Globus pallidus (tissue), 1 donor: ENCODE data around the gene CDKN3.

Experiments used
- DNase-seq: peaks from one replicate; pipeline ENCODE4 v3.0.0-alpha.2; 2015; ENCODE audit warnings: low spot score

The CDKN3 gene, protein sequence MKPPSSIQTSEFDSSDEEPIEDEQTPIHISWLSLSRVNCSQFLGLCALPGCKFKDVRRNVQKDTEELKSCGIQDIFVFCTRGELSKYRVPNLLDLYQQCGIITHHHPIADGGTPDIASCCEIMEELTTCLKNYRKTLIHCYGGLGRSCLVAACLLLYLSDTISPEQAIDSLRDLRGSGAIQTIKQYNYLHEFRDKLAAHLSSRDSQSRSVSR

DNA sequence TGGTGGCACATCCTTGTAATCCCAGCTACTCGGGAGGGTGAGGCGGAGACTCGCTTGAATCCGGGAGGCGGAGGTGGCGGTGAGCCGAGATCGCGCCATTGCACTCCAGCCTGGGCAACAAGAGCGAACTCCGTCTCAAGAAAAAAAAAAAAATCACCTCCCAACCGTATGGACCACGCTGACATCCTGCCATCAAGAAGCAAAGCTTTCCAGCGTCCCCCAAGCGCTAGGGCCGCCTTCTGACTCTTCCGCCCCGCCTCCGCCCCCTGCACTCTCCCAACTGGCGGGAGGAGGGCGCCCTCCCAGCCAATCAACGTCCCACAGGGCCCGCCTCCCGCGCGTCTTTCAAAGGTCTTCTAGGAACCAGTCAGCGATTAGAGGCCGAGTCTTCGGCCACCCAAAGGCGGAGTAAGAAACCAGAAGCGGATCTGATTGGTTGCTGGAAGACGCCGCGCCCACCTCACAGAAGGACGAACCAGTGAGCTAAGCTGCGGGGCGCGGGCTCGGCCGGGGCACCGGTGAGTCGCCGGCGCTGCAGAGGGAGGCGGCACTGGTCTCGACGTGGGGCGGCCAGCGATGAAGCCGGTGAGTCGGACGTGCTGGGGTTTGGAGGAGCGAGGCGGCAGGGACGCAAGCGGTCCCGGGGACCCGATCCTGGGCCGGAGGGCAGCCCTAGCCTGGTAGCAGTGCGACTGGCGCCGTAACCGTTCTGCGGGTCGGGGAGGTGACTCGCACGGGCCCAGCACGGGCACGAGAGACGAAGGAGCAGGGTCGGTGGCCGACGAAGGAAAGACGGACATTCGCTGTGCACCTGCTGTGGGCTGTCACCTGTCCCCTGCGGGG is at the start of gene CDKN3:
CDKN3 (plus strand) TSS at position 515 of the 843 bp plus-strand sequence; CDS start at position 577, 62 bp downstream.
- peak; percentile 98 for DNase-seq

DNA sequence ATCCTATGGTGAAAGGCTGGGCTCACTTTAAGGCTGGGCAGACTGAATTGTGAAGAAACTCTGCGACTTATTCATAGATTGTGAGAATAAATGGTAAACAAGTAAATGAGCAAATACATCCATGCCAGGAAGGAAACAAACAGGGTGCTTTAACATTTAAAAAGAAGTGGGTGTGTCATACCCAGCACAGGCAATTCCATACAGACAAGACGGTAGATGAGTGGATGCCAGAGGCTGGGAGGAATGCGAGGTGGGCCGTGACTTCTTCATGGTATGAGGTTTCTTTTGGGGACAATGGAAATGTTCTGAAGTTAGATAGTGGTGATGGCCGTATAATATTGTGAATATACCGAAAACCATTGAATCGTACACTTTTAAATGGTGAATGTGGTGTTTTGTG is 49.8 kb upstream of the CDKN3 start:
- DNase-seq: no peak

DNA sequence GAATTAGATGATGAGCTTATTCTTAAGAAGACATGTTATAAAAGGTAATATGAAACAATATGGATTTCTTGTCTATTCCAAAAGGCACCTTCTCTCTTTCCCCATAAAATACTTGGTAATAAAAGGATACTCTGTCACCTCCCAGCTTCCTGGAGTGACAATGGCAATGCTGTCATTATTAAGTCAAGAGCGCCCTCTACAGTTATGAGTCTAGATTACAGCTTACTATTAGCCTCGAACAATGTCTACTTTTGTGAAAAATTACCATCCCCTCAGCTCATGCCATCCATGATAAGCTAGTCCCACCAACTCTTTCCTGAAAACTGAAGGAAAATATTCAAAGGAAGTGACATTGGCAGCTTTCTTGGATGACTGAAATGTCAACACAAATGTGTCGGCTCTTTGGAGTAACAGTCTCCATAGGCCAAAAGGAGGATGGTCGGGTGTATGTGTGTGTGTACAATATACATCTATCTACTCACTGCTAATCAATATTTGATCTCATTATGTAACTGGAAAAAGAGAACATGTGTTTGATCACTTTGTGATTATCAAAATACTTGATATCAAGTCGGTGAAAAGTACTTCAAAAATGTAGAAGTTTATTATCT is 48.7 kb upstream of the CDKN3 start:
- DNase-seq: peak; percentile 69

DNA sequence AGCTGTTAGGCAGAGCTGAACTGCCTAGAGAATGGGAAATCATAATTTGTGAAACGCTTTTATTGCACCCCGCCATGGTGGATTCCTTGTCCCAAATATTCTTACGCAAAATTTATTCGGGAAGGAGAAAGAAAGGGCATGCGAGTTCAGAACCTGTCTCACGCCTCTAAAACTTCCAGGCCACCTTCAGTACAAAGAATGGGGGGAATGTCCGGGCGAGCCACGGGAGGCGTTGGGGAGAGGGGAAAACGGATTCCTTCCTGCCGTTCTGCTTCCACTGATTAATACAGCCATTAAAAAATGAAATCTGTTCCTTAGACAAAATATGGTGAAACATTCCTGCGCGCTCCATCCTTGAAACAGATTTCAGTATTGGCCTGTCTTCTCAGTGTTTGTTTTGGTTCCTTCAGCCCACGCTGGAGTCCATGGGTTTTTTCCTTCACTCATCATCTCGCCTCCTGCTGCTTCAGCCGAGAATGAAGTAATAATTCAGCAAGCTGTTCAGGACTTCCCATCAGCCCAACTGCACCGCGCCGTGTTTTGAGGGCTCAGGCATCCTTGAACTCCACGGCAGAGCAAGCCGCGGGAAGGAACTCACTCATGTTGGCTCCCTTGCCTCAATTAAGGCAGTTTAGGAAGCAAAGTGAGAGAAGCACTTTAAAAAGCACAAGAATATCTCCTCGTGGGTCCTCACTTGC is 47.7 kb upstream of the CDKN3 start:
- no peak for DNase-seq

DNA sequence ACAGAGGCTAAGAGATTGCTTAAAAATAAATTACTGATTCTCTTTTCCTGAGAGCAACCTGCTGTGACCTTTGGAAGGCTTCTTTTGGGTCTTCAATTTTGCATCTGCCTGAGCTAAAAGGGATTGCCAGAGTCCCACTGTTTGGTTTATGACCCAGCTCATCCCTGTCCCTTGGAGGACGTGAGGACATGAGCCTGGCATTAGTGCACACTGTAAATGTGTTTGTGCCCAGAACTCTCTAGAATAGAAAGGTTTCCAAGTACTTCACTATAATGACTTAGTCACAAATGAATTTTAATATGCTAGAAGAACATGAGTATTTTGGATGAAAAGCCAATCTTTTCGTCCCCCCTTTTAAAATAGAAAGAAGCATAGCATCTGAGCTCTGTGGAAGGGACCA is 47.1 kb upstream of the CDKN3 start:
- no peak for DNase-seq

DNA sequence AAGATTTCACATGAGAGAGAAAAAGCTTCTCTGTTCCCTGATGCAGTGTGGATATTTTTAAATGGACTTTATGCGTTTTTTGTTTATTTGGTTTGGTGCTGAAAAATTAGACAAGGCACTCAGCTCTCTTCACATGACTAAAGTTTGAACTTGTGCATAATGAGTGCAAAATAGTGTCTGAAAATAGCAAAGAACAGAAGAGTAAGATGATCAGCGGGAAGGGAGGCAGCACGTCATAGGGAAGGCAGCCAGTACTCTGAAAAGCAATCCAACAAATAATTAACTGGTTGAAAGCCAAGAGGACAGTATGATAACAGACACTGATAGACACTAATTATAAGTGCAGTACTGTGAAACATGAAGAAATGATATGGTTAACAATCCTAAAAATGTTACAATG is 46.6 kb upstream of the CDKN3 start:
- no peak for DNase-seq

DNA sequence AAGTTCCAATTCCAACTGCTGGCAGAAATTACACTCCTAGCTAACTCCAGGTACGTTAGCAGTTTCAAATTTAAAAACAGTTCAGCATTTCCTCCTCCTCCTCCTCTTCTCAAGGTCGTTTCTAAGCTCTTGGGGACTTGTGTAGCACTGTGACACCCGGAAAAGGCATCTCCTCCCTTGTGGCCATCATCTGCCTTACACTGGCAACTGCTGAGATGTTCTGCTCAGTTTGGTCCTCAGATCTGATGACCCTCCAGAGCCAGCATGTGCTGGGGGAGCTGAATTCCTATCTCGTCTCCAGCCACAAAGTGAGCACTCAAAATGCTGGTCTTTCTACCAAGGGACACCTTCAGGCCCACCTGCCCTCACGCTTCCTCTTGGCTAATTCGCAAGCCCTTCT is 43.5 kb upstream of the CDKN3 start:
- no peak for DNase-seq

DNA sequence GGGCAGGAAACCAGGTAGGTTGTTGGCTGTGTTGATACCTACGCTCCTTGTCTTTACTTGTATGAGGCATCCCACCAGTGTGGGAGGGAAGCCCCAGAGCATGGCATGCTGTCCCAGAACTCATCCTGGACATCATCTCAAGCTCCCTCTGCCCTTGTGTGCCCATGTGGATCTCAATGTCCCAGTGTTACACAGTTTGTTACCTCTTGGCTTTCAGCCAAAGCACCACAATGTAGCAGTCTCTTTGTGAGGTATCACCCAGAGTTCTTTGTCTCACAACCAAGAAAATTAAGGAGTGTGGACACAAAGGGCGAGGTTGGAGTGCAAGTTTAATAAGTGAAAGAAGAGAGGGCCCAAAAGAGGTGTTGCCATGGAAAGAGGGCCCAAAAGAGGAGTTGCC is 43.1 kb upstream of the CDKN3 start:
- DNase-seq: no peak

DNA sequence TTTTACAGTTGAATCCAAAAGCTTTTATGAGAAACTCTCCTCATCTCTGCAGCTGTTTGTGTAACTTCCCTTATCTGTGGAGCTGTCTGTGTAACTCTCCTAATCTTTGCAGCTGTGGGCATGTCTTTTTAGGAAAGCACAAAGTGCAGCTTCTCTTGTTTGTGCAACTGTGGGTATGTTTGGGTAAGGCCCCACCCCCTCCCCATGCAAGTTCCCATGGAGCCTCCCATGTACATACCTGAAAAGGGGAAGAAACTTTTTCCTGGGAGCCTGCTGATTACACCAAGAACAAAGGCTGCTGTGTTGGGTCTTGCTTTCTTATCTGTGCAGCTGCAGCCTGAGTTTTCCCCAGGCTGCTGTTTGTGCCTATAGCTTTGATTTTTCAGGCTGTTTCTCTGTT is 42.7 kb upstream of the CDKN3 start:
- DNase-seq: no peak

DNA sequence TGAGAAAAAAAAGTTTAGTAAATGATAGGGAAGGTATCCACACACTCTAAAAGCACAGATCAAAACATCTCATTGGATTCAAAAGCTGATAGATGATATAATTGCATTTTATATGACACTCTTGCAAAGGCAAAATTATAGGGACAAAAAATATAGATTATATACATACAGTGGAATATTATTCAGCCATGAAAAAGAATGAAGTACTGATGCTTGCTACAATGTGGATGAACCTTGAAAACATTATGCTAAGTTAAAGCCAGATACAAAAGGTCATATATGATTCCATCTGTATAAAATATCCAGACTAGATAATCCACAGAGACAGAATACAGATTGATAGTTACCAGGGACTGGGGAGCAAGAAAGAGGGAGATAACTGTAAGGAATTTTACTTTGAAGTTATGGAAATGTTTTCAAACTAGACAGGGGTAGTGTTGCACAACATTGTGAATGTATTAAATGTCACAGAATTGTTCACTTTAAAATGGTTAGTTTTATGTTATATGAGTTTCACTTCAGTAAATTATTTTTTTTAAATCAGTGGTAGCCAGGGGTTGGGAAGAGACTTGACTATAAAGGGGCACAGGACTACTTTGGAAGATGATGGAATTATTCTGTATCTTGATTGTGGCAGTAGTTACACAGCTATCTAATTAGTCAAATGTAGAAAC is 41.7 kb upstream of the CDKN3 start:
- DNase-seq: no peak

DNA sequence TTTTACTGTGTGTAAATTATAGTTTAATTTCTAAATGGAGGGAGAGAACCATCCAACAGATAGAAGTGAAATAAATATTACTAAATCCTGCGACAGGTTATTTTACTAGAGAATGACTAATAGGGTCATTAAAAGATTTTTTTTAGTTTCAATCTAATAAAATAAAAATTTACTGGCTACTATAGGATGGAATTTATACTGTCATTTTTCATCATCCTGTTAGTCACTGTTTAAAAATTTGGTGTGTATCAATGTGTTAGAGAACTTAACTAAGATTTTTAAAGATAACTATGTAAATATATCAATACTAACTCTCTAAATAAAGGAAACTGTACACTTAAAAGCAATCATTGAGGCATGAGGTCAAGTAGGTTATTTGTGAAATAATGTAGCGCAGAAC is 41.1 kb upstream of the CDKN3 start:
- DNase-seq: no peak

DNA sequence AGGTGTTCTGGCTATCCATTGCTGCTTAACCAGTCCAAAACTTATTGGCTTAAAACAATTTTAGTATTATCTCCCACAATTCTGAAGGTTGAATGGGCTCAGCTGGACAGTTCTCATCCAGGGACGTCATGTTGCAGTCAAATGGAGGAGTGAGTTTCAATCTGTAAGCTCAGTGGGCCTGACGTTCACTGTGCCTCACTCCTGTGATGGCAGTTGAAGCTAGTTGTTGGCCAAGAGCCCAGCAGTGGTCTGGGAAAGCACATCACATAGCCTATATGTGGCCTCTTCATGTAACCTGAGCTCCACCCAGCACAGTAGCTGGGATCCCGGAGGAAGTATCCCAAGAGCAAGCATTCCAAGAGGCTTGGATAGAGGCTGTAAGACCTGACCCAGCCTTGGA is 40.6 kb upstream of the CDKN3 start:
- no peak for DNase-seq

DNA sequence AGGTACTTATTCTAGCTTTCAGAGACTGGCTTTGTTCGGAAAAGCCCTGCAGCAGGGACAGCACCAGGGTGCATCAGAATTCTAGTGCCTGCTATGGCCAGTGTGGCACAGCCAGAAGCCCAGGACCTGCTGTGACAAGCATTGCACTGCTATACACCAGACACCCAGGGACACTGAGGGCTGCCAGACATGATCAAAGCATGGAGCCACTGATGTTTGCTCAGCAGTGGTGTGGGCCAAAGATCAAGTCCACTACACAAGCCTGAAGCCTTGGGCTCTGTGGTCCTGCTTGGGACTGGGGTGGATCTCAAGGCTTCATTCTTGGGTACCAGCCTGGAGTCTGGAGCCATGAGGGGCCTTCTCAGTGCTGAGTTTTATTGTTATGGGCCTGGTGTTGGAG is 36.1 kb upstream of the CDKN3 start:
- no peak for DNase-seq

DNA sequence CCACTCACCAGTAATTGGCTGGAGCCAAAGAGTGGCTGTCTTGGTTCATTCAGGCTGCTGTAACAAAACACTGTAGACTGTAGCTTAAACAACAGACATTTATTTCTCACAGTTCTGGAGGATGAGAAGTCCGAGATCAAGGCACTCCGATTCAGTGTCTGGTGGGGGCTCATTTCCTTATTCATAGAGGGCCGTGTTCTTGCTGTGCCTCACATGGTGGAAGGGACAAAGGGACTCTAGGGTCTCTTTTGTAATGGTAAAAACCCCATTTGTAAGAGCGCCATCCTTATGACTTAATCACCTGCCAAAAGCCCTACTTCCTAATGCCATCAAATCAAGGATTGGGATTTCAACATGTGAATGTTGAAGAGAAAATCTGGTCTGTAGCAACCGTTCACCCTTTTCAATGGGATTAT is 34.7 kb upstream of the CDKN3 start:
- DNase-seq: no peak

DNA sequence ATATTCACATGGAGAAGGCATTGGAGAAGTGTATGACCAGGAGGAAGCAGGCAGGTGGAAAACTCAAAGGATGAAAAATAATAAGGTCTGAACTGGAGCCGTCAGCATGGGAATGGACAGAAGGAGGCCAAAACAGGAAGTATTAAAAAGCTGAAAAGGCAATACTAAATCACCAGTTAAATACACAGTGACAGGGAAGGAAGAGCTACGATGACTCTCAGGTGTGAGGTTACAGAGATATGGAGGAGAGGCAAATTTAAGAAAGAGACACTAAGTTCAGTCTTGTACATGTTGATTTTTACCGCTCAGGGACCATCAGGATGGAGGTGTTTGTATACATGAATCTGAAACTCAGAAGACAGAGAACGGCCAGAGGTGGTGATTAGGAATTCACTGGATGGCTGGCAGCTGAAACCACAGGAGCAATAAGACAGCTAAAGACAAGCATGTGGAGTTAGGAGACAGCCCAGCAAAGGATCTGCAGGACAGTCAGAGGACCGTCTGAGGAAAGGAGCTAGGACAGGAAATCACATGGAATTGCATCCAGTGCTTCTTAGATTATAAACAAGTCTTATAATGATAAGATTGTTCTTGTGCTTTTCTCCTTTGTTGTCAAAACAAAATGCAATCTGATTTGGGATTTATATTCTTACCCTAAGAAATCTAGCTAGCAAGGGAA is 33.9 kb upstream of the CDKN3 start:
- DNase-seq: no peak

DNA sequence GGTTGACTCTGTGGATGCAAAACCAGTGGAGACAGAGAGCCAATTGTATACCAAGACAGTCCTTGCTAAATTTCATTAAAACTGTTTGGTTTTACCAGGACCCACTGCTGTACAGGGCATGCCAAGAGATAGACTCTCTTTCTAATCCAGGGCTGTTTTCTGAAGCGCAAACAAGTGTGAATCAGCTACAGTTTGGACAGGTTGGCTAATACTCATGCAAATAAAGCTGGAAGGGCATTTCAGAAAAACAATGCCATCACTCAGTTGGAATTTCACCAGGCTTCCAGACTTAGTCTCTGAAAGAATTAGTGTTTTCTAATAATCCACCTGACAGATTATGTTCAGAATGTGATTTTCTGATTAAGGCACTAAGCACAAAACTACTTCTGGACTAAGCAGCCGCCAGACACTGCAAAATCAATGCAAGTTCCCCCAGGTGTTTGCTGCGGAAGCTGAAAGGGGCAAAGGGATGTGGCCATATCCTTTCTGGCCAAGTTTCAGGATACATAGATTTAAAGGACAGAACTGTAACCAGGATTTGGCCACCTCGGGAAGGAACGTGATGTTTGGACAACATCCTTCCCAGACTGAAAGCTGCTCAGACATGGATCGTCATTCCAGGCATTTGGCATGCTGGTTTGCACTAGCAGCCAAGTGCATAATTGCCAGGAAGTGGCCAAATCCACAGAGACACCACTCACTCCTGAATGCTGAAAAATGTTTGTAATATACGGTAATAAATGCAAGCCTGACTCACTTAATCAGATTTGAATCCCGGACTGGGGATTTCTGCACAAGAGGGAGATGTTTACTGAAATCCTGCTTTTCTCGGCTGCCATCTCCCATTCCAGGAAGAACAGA is 32.0 kb upstream of the CDKN3 start:
- DNase-seq: no peak

DNA sequence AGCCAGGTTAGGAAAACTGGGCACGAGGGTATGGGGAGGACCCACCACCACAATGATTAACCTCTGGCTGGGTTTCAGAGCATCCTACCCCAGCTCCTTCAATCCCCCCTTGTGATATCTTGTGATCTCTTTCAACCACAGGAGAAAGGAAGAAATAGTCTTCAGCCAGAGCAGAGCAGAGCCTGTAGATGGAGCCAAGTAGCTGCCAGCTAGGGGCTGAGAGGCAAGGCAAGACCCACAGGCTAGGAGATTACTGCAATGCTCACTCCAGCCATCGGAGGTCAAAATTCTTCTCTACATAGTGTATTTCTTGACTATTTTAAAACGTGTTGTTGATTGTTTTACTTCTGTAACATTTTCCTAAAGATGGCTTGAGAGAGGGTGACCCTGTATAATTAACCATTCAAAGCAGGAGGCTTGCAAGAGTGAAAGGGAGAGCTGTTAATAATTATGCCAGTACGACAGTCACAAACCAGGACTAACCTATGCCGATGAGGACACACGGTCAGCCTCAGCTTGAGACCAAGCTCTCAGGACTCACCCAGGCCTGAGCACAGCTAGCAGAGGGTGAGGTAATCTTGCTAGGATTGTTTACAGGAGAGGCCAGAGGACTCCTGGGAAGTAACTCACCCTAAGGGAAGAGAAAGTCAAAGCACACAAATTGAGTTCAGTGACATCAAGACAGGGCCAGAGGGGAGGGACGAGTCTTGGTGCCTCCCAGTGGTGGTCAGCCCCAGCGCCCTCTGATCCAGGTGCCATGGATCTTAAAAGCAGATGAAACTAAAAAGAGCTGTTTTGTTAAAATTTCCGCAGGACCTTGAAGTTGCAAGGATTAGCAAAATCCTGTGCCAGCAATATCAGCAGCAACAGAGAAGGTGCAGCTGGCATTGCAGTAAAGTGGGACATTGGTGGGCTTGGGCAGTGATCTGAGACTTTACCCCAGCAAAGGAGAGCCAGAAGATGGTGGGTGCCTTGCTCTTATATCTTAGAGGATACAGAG is 29.8 kb upstream of the CDKN3 start:
- peak; percentile 79 for DNase-seq

DNA sequence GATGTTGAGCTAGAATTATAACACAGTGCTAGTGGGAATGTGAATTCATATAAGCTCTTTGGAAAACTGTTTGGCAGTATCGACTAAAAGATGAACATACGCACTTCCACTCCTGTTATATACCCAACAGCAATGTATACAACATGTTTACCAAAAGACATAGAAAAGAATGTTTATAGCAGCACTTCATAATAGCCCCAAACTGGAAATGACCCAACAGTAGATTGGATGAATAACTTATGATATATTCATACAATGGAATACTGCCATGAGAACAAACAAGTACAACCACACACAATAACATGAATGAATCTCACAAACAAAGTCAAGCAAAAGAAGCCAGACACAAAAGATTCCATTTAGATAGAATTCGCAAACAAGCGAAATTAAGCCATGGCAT is 28.5 kb upstream of the CDKN3 start:
- no peak for DNase-seq

DNA sequence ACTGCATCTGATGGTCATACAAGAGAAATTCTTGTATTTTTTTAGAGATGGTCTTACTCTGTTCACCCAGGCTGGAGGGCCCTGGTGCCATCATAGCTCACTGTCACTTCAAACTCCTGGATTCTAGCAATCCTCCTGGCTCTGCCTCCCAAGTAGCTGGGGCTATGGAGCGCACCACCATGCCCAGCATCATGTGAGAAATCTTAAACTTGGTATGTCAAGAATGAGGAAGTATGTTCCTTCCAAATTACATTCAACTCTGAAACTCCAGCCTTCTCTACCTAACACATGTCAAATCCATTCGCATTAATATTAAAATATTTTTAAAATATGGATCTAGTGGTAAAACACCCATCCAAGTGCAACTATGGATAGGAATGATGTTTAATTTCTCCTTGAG is 27.5 kb upstream of the CDKN3 start:
- DNase-seq: no peak
